ENCODE data around the gene SAMD8.
"Not testable (repeated sequence)": the region's sequence is repeated elsewhere in the genome, so short reads cannot be mapped to it uniquely, and the experiment has no call there.

The SAMD8 gene

DNA sequence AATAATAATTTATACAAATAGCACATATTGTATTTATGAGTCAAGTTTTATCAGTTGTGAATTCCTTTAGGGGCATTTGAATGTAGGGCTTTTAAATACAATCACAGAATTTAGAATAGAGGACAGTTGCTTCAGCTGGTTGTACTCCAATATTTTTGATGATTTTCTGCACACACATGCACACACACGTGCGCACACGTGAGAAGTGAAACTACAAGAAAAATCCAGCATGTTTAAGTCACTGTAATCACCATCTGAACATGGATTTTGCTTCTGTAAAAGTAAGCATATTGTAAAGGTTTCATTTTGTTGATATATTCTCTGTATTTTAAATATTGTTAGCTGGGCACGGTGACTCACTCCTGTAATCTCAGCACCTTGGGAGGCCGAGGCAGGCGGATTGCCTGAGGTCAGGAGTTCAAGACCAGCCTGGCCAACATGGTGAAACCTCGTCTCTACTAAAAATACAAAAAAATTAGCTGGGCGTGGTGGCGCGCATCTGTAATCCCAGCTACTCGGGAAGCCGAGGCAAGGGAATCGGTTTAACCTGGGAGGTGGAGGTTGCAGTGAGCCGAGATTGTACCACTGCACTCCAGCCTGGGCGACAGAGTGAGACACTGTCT, 8.1 kb downstream of the SAMD8 start:
- not testable (repeated sequence) for H4K8ac ChIP-seq (ENCODE audit: low read length); H3K18ac ChIP-seq (ENCODE audit: low read depth in 1 of 2, low read length in 2 of 2); H2BK5ac ChIP-seq (ENCODE audit: low read depth, low read length, poor library complexity, severe bottlenecking); H2AK5ac ChIP-seq (ENCODE audit: low read length, severe bottlenecking); H3K23ac ChIP-seq (ENCODE audit: low read length in 2 of 2); H3K79me1 ChIP-seq (replicated peaks; ENCODE audit: low read length, poor library complexity, severe bottlenecking); H3K4me1 ChIP-seq (ENCODE audit: control insufficient read depth, insufficient read depth, low read depth, low read length); H3K9ac ChIP-seq (ENCODE audit: low read length); H2BK120ac ChIP-seq (ENCODE audit: low read depth, low read length); H2BK15ac ChIP-seq (ENCODE audit: low read depth, poor library complexity, severe bottlenecking); H2AFZ ChIP-seq (ENCODE audit: low read depth, low read length); H3K27me3 ChIP-seq (ENCODE audit: control insufficient read depth in 1 of 2, insufficient read depth in 1 of 2, low read length in 2 of 2); H3K14ac ChIP-seq (ENCODE audit: low read length in 2 of 2); DNase-seq; H3K4ac ChIP-seq (ENCODE audit: low read depth in 1 of 2, low read length in 2 of 2); H4K91ac ChIP-seq (ENCODE audit: low read length); H2BK12ac ChIP-seq (ENCODE audit: low read length in 2 of 2); H3K27ac ChIP-seq (ENCODE audit: low read length, poor library complexity, severe bottlenecking); H3K4me3 ChIP-seq (ENCODE audit: insufficient read depth in 1 of 2, low read depth in 1 of 2, low read length in 2 of 2); H3K36me3 ChIP-seq (ENCODE audit: control insufficient read depth in 1 of 2, insufficient read depth in 2 of 2, low read depth in 1 of 2, low read length in 2 of 2); H3K9me3 ChIP-seq (ENCODE audit: control insufficient read depth, low read length); H3K4me2 ChIP-seq (ENCODE audit: low read length, poor library complexity, severe bottlenecking)
- WGBS = 94% methylated on average over 15 of the region's 15 CpGs

GRCh38 chr10:75121322-75121721, 9.9 kb downstream of the SAMD8 start:
- Histone ChIP-seq H3K4me3 (ENCODE audit: insufficient read depth in 1 of 2, low read depth in 1 of 2, low read length in 2 of 2) (no peak overlapping the region), H3K9ac (ENCODE audit: low read length) (no peak overlapping the region), H4K91ac (ENCODE audit: low read length) (no peak overlapping the region), H3K4me1 (ENCODE audit: control insufficient read depth, insufficient read depth, low read depth, low read length) (peaks cover 3% of the 10 kb centered on the region), H2BK15ac (ENCODE audit: low read depth, poor library complexity, severe bottlenecking) (no peak overlapping the region), H2BK5ac (ENCODE audit: low read depth, low read length, poor library complexity, severe bottlenecking) (no peak overlapping the region), H2BK120ac (ENCODE audit: low read depth, low read length) (no peak overlapping the region), H3K18ac (ENCODE audit: low read depth in 1 of 2, low read length in 2 of 2) (no peak overlapping the region), H3K27ac (ENCODE audit: low read length, poor library complexity, severe bottlenecking) (no peak overlapping the region), H2BK12ac (ENCODE audit: low read length in 2 of 2) (no peak overlapping the region), H3K14ac (ENCODE audit: low read length in 2 of 2) (no peak overlapping the region), H3K4ac (ENCODE audit: low read depth in 1 of 2, low read length in 2 of 2) (no peak overlapping the region), H2AK5ac (ENCODE audit: low read length, severe bottlenecking) (no peak overlapping the region), H3K36me3 (ENCODE audit: control insufficient read depth in 1 of 2, insufficient read depth in 2 of 2, low read depth in 1 of 2, low read length in 2 of 2) (peaks cover 9 to 19% of the 10 kb centered on the region in 2 experiments), H3K27me3 (ENCODE audit: control insufficient read depth in 1 of 2, insufficient read depth in 1 of 2, low read length in 2 of 2) (no peaks in the 10 kb centered on the region), H3K9me3 (ENCODE audit: control insufficient read depth, low read length) (no peaks in the 10 kb centered on the region), H3K23ac (ENCODE audit: low read length in 2 of 2) (no peak overlapping the region), H2AFZ (ENCODE audit: low read depth, low read length) (no peak overlapping the region), H3K79me1 (replicated peaks; ENCODE audit: low read length, poor library complexity, severe bottlenecking) (peaks cover 13% of the 10 kb centered on the region), H3K4me2 (ENCODE audit: low read length, poor library complexity, severe bottlenecking) (no peak overlapping the region), H4K8ac (ENCODE audit: low read length) (no peak overlapping the region)
- DNase-seq = no peak
- WGBS = no CpG with 5 or more reads among the region's 1 CpG

DNA sequence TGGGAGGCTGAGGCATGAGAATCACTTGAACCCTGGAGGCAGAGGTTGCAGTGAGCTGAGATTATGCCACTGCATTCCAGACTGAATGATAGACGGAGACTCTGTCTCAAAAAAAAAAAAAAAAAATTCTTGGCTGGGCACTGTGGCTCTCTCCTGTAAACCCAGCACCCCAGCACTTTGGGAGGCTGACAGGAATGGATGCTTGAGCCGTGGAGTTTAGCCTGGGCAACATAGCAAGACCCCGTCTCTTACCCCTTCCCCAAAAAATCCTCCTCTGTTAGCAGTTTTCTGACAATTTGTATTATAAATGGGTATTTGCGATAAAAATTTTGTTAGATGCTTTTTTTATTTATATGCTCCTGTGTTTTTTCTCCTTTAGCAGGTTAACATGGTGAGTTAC, 11.0 kb downstream of the SAMD8 start:
- Histone ChIP-seq H3K18ac (ENCODE audit: low read depth in 1 of 2, low read length in 2 of 2) (no peak overlapping the region), H3K14ac (ENCODE audit: low read length in 2 of 2) (no peak overlapping the region)
- 95% methylated on average over 3 of the region's 4 CpGs for WGBS

DNA sequence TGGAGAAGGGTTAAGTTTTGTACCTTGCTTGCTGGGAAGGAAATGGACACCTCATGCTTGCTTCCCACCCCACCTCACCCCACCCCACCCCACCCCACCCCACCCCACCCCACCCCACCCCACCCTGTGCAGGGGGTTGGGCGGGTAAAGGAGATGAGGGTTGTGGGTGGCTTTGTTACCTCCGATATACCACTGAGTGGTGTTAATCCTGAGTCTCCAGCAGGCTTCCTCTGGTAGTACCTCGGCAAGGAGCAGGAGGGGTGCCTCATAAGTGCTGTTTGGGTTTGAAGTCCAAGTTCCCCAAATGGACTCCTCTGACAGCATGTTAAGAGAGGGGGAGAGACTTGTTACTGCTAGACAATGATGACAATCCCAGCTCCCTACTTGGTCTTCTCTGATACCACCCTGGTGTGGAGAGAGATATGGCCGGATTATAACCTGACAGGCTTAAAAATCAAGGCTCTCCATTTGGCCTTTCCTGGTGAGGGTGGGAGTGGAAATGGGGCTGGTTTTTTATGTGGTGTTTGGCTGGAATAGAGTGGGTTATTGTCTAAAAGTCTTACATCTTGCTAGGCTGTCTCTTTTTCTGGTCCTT, 11.7 kb downstream of the SAMD8 start:
- no peak overlapping the region for H3K4me3 ChIP-seq (ENCODE audit: insufficient read depth in 1 of 2, low read depth in 1 of 2, low read length in 2 of 2)
- H3K14ac ChIP-seq (ENCODE audit: low read length in 2 of 2) = no peak overlapping the region
- H2AFZ ChIP-seq (ENCODE audit: low read depth, low read length) = no peak overlapping the region
- no peak overlapping the region for H3K23ac ChIP-seq (ENCODE audit: low read length in 2 of 2)
- H3K4me2 ChIP-seq (ENCODE audit: low read length, poor library complexity, severe bottlenecking) = no peak overlapping the region
- peaks cover 7% of the 10 kb centered on the region for H3K4me1 ChIP-seq (ENCODE audit: control insufficient read depth, insufficient read depth, low read depth, low read length)
- H3K79me1 ChIP-seq (replicated peaks; ENCODE audit: low read length, poor library complexity, severe bottlenecking) = peaks cover 17% of the 10 kb centered on the region
- DNase-seq = no peak
- H3K27ac ChIP-seq (ENCODE audit: low read length, poor library complexity, severe bottlenecking) = no peak overlapping the region
- no peak overlapping the region for H4K8ac ChIP-seq (ENCODE audit: low read length)
- peaks cover 9 to 24% of the 10 kb centered on the region in 2 experiments for H3K36me3 ChIP-seq (ENCODE audit: control insufficient read depth in 1 of 2, insufficient read depth in 2 of 2, low read depth in 1 of 2, low read length in 2 of 2)
- no peak overlapping the region for H2BK5ac ChIP-seq (ENCODE audit: low read depth, low read length, poor library complexity, severe bottlenecking)
- no peak overlapping the region for H4K91ac ChIP-seq (ENCODE audit: low read length)
- no peaks in the 10 kb centered on the region for H3K9me3 ChIP-seq (ENCODE audit: control insufficient read depth, low read length)
- H2BK15ac ChIP-seq (ENCODE audit: low read depth, poor library complexity, severe bottlenecking) = no peak overlapping the region
- no peaks in the 10 kb centered on the region for H3K27me3 ChIP-seq (ENCODE audit: control insufficient read depth in 1 of 2, insufficient read depth in 1 of 2, low read length in 2 of 2)
- H2BK120ac ChIP-seq (ENCODE audit: low read depth, low read length) = no peak overlapping the region
- 100% methylated on average over 4 of the region's 4 CpGs for WGBS
- no peak overlapping the region for H3K18ac ChIP-seq (ENCODE audit: low read depth in 1 of 2, low read length in 2 of 2)
- no peak overlapping the region for H2BK12ac ChIP-seq (ENCODE audit: low read length in 2 of 2)
- H2AK5ac ChIP-seq (ENCODE audit: low read length, severe bottlenecking) = no peak overlapping the region
- no peak overlapping the region for H3K4ac ChIP-seq (ENCODE audit: low read depth in 1 of 2, low read length in 2 of 2)
- no peak overlapping the region for H3K9ac ChIP-seq (ENCODE audit: low read length)

More for the DNA sequence above, 11.0 kb downstream of the SAMD8 start:
- no peak overlapping the region for H2AFZ ChIP-seq (ENCODE audit: low read depth, low read length)
- no peak overlapping the region for H2BK15ac ChIP-seq (ENCODE audit: low read depth, poor library complexity, severe bottlenecking)
- H3K4me1 ChIP-seq (ENCODE audit: control insufficient read depth, insufficient read depth, low read depth, low read length) = peaks cover 7% of the 10 kb centered on the region
- no peak overlapping the region for H3K27ac ChIP-seq (ENCODE audit: low read length, poor library complexity, severe bottlenecking)
- H2AK5ac ChIP-seq (ENCODE audit: low read length, severe bottlenecking) = no peak overlapping the region
- H3K4ac ChIP-seq (ENCODE audit: low read depth in 1 of 2, low read length in 2 of 2) = no peak overlapping the region
- H2BK120ac ChIP-seq (ENCODE audit: low read depth, low read length) = no peak overlapping the region
- no peak overlapping the region for H2BK12ac ChIP-seq (ENCODE audit: low read length in 2 of 2)
- no peak overlapping the region for H4K8ac ChIP-seq (ENCODE audit: low read length)
- H3K79me1 ChIP-seq (replicated peaks; ENCODE audit: low read length, poor library complexity, severe bottlenecking) = peaks cover 17% of the 10 kb centered on the region
- H3K9ac ChIP-seq (ENCODE audit: low read length) = no peak overlapping the region
- H2BK5ac ChIP-seq (ENCODE audit: low read depth, low read length, poor library complexity, severe bottlenecking) = no peak overlapping the region
- no peak overlapping the region for H3K4me2 ChIP-seq (ENCODE audit: low read length, poor library complexity, severe bottlenecking)
- DNase-seq = no peak
- H3K27me3 ChIP-seq (ENCODE audit: control insufficient read depth in 1 of 2, insufficient read depth in 1 of 2, low read length in 2 of 2) = no peaks in the 10 kb centered on the region
- no peak overlapping the region for H3K23ac ChIP-seq (ENCODE audit: low read length in 2 of 2)
- no peak overlapping the region for H4K91ac ChIP-seq (ENCODE audit: low read length)
- no peak overlapping the region for H3K4me3 ChIP-seq (ENCODE audit: insufficient read depth in 1 of 2, low read depth in 1 of 2, low read length in 2 of 2)
- H3K9me3 ChIP-seq (ENCODE audit: control insufficient read depth, low read length) = no peaks in the 10 kb centered on the region
- peaks cover 9 to 22% of the 10 kb centered on the region in 2 experiments for H3K36me3 ChIP-seq (ENCODE audit: control insufficient read depth in 1 of 2, insufficient read depth in 2 of 2, low read depth in 1 of 2, low read length in 2 of 2)

Measured in mesenchymal stem cell (in vitro differentiated cells and primary cell).